Smooth muscle cell (in vitro differentiated cells): ENCODE data around the gene FOXC2. TPM values are rescaled to one million over a fixed set of nuclear protein-coding genes. Genes with fewer than 3 reads are reported as not detected.
A peak's percentile ranks its signal among the peaks of the same experiment; 100 is the strongest.

ENCODE experiments used
- DNase-seq: peaks from one replicate; lab custom pipeline; 2025; ENCODE audit not compliant: unreplicated experiment; lab: John Stamatoyannopoulos, UW
- H2AFZ ChIP-seq: fragments of 200-600 bp; sonication (generic); 2 replicates; pipeline ENCODE4 v1.6.0; 2016; ENCODE audit warnings: antibody characterized with exemption, low read depth, mild to moderate bottlenecking
- H3F3A ChIP-seq: fragments of 200-600 bp; sonication (generic); 2 replicates; pipeline ENCODE4 v1.6.0; 2017; ENCODE audit warnings: antibody characterized with exemption, low read depth
- H3K27ac ChIP-seq: fragments of 200-600 bp; sonication (generic); 2 replicates; pipeline ENCODE4 v1.5.1; 2016; ENCODE audit warnings: low read depth, mild to moderate bottlenecking
- H3K27me3 ChIP-seq: fragments of 200-600 bp; sonication (generic); 2 replicates; pipeline ENCODE4 v1.6.1; 2016; ENCODE audit warnings: low read depth, mild to moderate bottlenecking
- H3K36me3 ChIP-seq: fragments of 200-600 bp; sonication (generic); 2 replicates; pipeline ENCODE4 v1.5.1; 2016; ENCODE audit warnings: low read depth
- H3K4me1 ChIP-seq: fragments of 200-600 bp; sonication (generic); 2 replicates; pipeline ENCODE4 v1.5.1; 2016; ENCODE audit warnings: low read depth
- H3K4me2 ChIP-seq: fragments of 200-600 bp; sonication (generic); 2 replicates; pipeline ENCODE4 v1.6.0; 2016; ENCODE audit warnings: mild to moderate bottlenecking
- H3K4me3 ChIP-seq: fragments of 200-600 bp; sonication (generic); 2 replicates; pipeline ENCODE4 v1.5.1; 2016; ENCODE audit warnings: mild to moderate bottlenecking
- H3K79me2 ChIP-seq: fragments of 200-600 bp; sonication (generic); 2 replicates; pipeline ENCODE4 v1.6.0; 2016; ENCODE audit warnings: low read depth, mild to moderate bottlenecking
- H3K9ac ChIP-seq: fragments of 200-600 bp; sonication (generic); 2 replicates; pipeline ENCODE4 v1.6.0; 2016; ENCODE audit warnings: low read depth
- H3K9me3 ChIP-seq: fragments of 200-600 bp; sonication (generic); replicated peaks from 2 replicates; pipeline ENCODE4 v1.5.1; 2016; ENCODE audit warnings: low read depth
- H4K20me1 ChIP-seq: fragments of 200-600 bp; sonication (generic); 2 replicates; pipeline ENCODE4 v1.6.0; 2016; ENCODE audit warnings: low read depth
- CTCF ChIP-seq: fragments of 200-600 bp; sonication (generic); IDR thresholded peaks from 2 replicates; pipeline ENCODE4 v1.5.1; 2017; ENCODE audit warnings: borderline replicate concordance, mild to moderate bottlenecking, antibody characterized with exemption; ENCODE audit not compliant: insufficient read depth, poor library complexity, severe bottlenecking
- WGBS: methylation state at CpG from one replicate; pipeline ENCODE4 v1.1.7; 2016; ENCODE audit warnings: low lambda C conversion rate; 5-methylcytosine and 5-hydroxymethylcytosine counted together
- polyA plus RNA-seq: library from polyadenylated mRNA; unstranded; fragments of >200 nt; fragmentation: Nextera tagmentation; extraction: Ambion mirVana; gene quantifications from 2 replicates; pipeline ENCODE4 v1.2.1, GENCODE V29; 2016
- total RNA-seq: library from RNA; depleted of rRNA; stranded (reverse); fragments of >200 nt; gene quantifications from 2 replicates; pipeline ENCODE4 v1.2.3, GENCODE V29; 2014

The FOXC2 gene
- total and polyA plus RNA-seq, 2 experiments from 2014 or later = 2.7 to 18.0 TPM

GRCh38 chr16:86563469-86564345, 2.9 kb upstream of the FOXC2 start:
- H3K4me1 ChIP-seq = peaks cover 25% of the 10 kb centered on the region
- peak overlapping the region; percentile 3 for H3K9ac ChIP-seq
- H2AFZ ChIP-seq = peak overlapping the region; percentile 89
- peaks cover 3% of the 10 kb centered on the region for H4K20me1 ChIP-seq
- H3K9me3 ChIP-seq = no peaks in the 10 kb centered on the region
- no peaks in the 10 kb centered on the region for H3K36me3 ChIP-seq
- peak; percentile 100 for TF ChIP-seq CTCF
- peak; percentile 76 for DNase-seq
- peaks cover 3% of the 10 kb centered on the region for H3K79me2 ChIP-seq
- H3K4me2 ChIP-seq = peak overlapping the region; percentile 81
- 3% methylated on average over 41 of the region's 41 CpGs for WGBS
- no peaks in the 10 kb centered on the region for H3F3A ChIP-seq
- H3K27ac ChIP-seq = no peak overlapping the region
- peak overlapping the region; percentile 47 for H3K4me3 ChIP-seq
- H3K27me3 ChIP-seq = peaks cover 25% of the 10 kb centered on the region

- H3K4me3 ChIP-seq = peak overlapping the region; percentile 67
- no peaks in the 10 kb centered on the region for H3F3A ChIP-seq
- peak overlapping the region; percentile 82 for H2AFZ ChIP-seq
- H3K36me3 ChIP-seq = no peaks in the 10 kb centered on the region
- DNase-seq = no peak
- no peak overlapping the region for H3K9ac ChIP-seq
- H4K20me1 ChIP-seq = peaks cover 15% of the 10 kb centered on the region
- H3K79me2 ChIP-seq = peaks cover 18% of the 10 kb centered on the region
- peaks cover 30% of the 10 kb centered on the region for H3K27me3 ChIP-seq
- H3K27ac ChIP-seq = no peak overlapping the region
- no peaks in the 10 kb centered on the region for H3K9me3 ChIP-seq
- WGBS = 32% methylated on average over 16 of the region's 16 CpGs
- H3K4me2 ChIP-seq = peak overlapping the region; percentile 93
- peaks cover 29% of the 10 kb centered on the region for H3K4me1 ChIP-seq
- no peak for TF ChIP-seq CTCF
Observed at GRCh38 chr16:86565181-86565631, 1.4 kb upstream of the FOXC2 start.

- Histone ChIP-seq H3K27ac (no peak overlapping the region), H3K27me3 (peaks cover 30% of the 10 kb centered on the region), H3K4me3 (peak overlapping the region; percentile 67), H3K9ac (no peak overlapping the region), H4K20me1 (peaks cover 21% of the 10 kb centered on the region), H3F3A (no peaks in the 10 kb centered on the region), H3K36me3 (no peaks in the 10 kb centered on the region), H2AFZ (peak overlapping the region; percentile 82), H3K9me3 (no peaks in the 10 kb centered on the region), H3K4me2 (peak overlapping the region; percentile 93), H3K79me2 (peaks cover 24% of the 10 kb centered on the region), H3K4me1 (peaks cover 36% of the 10 kb centered on the region)
- DNase-seq = no peak
- WGBS = 3% methylated on average over 53 of the region's 53 CpGs
- TF ChIP-seq CTCF = no peak
Observed at GRCh38 chr16:86565644-86566511, 751 bp upstream of the FOXC2 start.
